Neutrophil (primary cell): ENCODE results near the gene EGFL8.

Source experiments
- H3K27ac ChIP-seq: fragments of 200-600 bp; sonication (generic); 2 replicates; pipeline ENCODE4 v1.5.1; 2016; ENCODE audit warnings: mild to moderate bottlenecking, moderate library complexity
- H3K27me3 ChIP-seq: fragments of 200-600 bp; sonication (generic); 2 replicates; pipeline ENCODE4 v1.6.0; 2016; ENCODE audit warnings: mild to moderate bottlenecking
- H3K36me3 ChIP-seq: fragments of 200-600 bp; sonication (generic); 2 replicates; pipeline ENCODE4 v1.5.1; 2017
- H3K4me1 ChIP-seq, 2 experiments: fragments of 200-600 bp in 1 of 2; sonication (generic) in 1 of 2; 1 replicate in 1 of 2; 2 replicates in 1 of 2; pipeline versions ENCODE4 v1.5.1 to v1.6.1; 2013 to 2016; ENCODE audit warnings: low read depth in 1 of 2, low read length in 1 of 2, mild to moderate bottlenecking in 1 of 2, moderate library complexity in 1 of 2; ENCODE audit not compliant: control insufficient read depth in 1 of 2, insufficient read depth in 1 of 2
- H3K4me3 ChIP-seq, 2 experiments: fragments of 200-600 bp in 1 of 2; sonication (generic) in 1 of 2; 1 replicate in 1 of 2; 2 replicates in 1 of 2; pipeline ENCODE4 v1.5.1; 2013 to 2016; ENCODE audit warnings: low read depth in 1 of 2, low read length in 1 of 2, mild to moderate bottlenecking in 1 of 2, moderate library complexity in 1 of 2
- H3K9me3 ChIP-seq: fragments of 200-600 bp; sonication (generic); 2 replicates; pipeline ENCODE4 v1.5.1; 2016
- TF ChIP-seq, protein P1 (sequence below): fragments of 200-600 bp; sonication (generic); IDR thresholded peaks from 2 replicates; pipeline ENCODE4 v1.5.1; 2016; ENCODE audit warnings: antibody characterized with exemption

EGFL8 gene

DNA sequence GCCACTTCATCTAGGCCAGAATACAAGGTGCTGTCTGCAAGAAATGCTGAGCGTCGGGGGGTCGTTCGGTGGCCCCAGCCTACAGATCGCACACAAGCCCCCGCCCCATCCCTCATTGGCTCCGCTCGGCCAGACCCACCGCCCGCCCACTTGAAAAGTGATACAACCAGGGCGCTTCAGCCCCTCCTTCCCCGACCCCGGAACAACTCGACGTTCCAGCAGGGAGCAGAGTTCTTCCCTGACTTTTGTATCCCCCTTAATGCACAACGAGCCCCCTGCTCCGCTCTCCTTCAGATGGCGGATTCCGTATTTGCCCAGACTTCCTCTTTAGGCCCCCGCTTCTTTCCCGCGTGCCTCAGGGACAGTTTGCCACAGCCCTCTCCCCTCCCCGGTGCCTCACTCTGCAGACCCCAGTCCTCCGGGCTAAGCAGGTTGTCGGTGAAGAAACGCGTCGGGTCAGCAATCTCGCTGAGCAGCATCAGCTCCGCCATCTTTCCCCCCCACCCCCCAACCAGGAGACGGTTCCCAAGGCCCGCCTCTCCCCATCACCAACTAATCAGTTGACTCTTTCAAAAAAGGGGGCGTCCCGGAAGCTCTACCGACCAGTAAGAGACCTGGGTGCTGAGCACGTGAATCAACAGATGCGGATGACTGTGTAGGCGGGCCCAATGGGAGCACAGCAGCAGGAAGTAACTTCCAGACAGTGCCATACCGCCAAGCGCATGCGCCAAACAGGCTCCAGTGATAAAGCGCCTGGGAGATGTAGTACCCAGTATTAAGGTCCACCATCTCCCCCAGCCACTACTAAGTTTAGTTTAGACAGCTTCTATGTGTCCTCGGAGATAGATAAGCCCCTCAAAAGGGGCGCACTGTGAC lies 36.4 kb upstream of the EGFL8 start, which contains the start of gene ATF6B:
ATF6B (minus strand) TSS at position 530 of the 876 bp plus-strand sequence; CDS start at position 491, 39 bp downstream.
- Histone ChIP-seq H3K4me1 (peaks cover 27 to 35% of the 10 kb centered on the region in 2 experiments), H3K9me3 (no peaks in the 10 kb centered on the region), H3K27ac (peak within 1 kb of the TSS; percentile 88), H3K36me3 (peaks cover 38% of the 10 kb centered on the region), H3K27me3 (peaks cover 13% of the 10 kb centered on the region), H3K4me3 (peak within 1 kb of the TSS; percentile 90 to 92)
- TF ChIP-seq, protein P1, sequence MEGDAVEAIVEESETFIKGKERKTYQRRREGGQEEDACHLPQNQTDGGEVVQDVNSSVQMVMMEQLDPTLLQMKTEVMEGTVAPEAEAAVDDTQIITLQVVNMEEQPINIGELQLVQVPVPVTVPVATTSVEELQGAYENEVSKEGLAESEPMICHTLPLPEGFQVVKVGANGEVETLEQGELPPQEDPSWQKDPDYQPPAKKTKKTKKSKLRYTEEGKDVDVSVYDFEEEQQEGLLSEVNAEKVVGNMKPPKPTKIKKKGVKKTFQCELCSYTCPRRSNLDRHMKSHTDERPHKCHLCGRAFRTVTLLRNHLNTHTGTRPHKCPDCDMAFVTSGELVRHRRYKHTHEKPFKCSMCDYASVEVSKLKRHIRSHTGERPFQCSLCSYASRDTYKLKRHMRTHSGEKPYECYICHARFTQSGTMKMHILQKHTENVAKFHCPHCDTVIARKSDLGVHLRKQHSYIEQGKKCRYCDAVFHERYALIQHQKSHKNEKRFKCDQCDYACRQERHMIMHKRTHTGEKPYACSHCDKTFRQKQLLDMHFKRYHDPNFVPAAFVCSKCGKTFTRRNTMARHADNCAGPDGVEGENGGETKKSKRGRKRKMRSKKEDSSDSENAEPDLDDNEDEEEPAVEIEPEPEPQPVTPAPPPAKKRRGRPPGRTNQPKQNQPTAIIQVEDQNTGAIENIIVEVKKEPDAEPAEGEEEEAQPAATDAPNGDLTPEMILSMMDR: no peak

DNA sequence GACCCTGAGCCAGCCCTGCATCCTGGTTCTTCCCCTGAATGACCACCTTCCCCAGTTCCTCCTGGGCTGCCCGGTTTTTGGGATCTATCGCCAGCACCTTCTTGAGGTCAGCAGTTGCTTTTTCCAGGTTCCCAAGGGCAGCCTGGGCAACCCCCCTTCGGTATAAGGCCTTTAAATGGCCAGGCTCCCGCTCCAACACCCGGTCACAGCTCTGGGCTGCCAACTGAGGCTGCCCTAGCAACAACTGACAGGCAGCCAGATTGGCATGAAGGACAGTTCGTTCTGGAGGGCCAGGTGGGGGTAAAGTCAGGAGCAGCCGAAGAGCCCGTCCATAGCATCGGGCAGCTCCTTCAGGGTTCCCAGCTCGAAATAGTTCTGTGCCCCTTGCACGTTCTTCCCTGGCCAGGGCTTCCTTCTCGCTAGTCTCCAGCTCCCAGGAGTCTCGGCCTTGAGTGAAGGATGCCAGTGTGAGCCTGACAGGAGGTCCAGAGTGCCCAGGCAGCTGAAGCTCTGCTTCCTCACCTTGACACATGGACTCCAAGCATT lies 35.6 kb upstream of the EGFL8 start:
- H3K27ac ChIP-seq: peak overlapping the region; percentile 88
- H3K36me3 ChIP-seq: peaks cover 31% of the 10 kb centered on the region
- TF ChIP-seq, protein P1: no peak
- H3K4me3 ChIP-seq: peak overlapping the region; percentile 90 to 92
- no peaks in the 10 kb centered on the region for H3K9me3 ChIP-seq
- peaks cover 22% of the 10 kb centered on the region for H3K27me3 ChIP-seq
- H3K4me1 ChIP-seq: peaks cover 27 to 35% of the 10 kb centered on the region in 2 experiments

DNA sequence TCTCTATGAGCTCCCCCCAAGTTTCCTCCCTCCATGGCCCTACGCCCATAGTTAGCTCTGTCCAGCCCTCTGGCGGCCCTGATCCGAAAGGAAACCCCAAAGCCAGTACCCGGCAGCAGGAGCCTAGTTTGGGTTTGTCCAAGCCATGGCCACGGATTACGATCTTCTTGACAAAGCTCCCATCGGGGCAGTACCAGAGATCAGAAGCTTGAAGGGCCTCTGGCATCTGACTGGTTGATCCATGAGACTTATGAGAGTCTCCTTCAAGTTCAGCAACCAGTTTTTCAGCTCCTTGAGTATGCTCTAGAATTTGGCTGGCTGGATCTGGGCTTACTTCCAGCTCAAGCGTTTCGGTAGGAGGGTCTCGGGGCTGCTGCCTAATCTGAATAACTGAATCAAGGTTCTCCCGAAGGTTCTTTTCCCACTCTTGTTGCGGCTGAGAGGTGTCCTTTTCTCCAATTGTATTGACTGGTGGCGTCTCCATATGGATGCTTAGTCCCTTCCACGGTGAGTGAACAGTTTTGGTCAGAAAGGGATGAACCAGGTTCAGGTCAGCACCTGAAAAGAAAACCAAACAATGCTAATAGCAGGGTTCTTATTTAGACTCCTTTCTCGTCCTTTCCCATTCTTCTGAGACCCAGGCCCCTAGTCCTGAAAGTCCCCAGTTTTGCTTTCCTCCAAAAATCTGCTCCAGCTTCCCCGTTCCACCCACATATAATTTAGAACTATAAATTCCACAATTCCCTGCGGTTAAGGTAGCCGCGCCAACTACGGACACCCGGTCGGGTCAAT lies 34.9 kb upstream of the EGFL8 start:
- Histone ChIP-seq H3K36me3 (peaks cover 24% of the 10 kb centered on the region), H3K9me3 (no peaks in the 10 kb centered on the region)
- TF ChIP-seq, protein P1: no peak

DNA sequence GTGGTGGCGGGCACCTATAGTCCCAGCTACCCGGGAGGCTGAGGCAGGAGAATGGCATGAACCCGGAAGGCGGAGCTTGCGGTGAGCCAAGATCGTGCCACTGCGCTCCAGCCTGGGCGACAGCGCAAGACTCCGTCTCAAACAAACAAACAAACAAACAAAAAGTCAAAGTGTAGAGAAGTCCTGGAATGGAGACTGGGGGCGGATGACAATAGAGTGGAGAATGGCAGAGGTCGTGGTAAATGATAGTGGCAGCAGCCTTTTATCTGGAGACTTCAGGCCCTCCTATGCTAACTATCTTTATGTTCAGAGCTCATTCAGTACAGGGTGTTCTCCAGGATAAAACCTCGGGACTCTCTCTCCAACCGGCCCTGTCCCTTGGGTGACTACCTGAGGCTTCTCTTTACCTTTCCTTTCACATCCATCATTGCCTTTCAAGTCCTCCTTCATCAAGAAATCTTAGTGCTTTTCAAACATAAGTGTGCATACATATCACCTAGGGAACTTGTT lies 32.9 kb upstream of the EGFL8 start:
- no peak overlapping the region for H3K4me3 ChIP-seq
- H3K27me3 ChIP-seq: peaks cover 48% of the 10 kb centered on the region
- H3K36me3 ChIP-seq: peaks cover 4% of the 10 kb centered on the region
- H3K27ac ChIP-seq: no peak overlapping the region
- TF ChIP-seq, protein P1: no peak
- H3K9me3 ChIP-seq: no peaks in the 10 kb centered on the region
- H3K4me1 ChIP-seq: peaks cover 27 to 35% of the 10 kb centered on the region in 2 experiments

More for the DNA sequence above, 34.9 kb upstream of the EGFL8 start:
- H3K27me3 ChIP-seq: peaks cover 28% of the 10 kb centered on the region
- H3K27ac ChIP-seq: peak overlapping the region; percentile 88
- peak overlapping the region; percentile 58 to 70 for H3K4me3 ChIP-seq
- H3K4me1 ChIP-seq: peaks cover 27 to 35% of the 10 kb centered on the region in 2 experiments

DNA sequence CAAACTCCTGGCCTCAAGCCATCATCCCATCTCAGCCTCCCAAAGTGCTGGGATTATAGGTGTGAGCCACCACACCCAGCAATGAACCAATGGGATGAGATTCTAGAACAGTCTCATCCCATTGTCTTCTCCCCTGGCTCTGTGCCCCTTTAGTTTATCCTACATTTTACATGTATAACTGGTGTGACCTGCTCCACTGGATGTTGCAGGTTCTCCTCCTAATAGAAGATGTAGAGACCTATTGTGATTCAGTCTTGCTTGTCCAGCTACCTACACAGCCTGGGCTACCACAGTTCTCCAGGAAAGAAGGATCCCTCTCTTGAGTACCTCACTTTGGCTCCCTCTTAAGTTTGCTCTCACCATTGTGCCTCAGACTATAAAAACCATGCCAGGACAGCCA lies 32.3 kb upstream of the EGFL8 start:
- H3K4me3 ChIP-seq: no peak overlapping the region
- H3K4me1 ChIP-seq: peaks cover 23 to 32% of the 10 kb centered on the region in 2 experiments
- TF ChIP-seq, protein P1: no peak
- H3K36me3 ChIP-seq: no peaks in the 10 kb centered on the region
- no peaks in the 10 kb centered on the region for H3K9me3 ChIP-seq
- no peak overlapping the region for H3K27ac ChIP-seq
- peaks cover 48% of the 10 kb centered on the region for H3K27me3 ChIP-seq
